CD4-positive, alpha-beta memory T cell (primary cell): Measurements from ENCODE around the gene LSM5. TPM values are rescaled to one million over a fixed set of nuclear protein-coding genes. Genes with fewer than 3 reads are reported as not detected.

Experiments
- CTCF ChIA-PET: fragments of 350-600 bp; sonication (Branson Sonifier 250); formaldehyde crosslinking; loops from one replicate; lab custom pipeline; 2021; ENCODE audit warnings: inconsistent platforms; ENCODE audit not compliant: partially characterized antibody; lab: Charles Lee
- POLR2A ChIA-PET: fragments of 350-600 bp; sonication (Branson Sonifier 250); formaldehyde crosslinking; loops from one replicate; lab custom pipeline; 2021; ENCODE audit not compliant: partially characterized antibody; lab: Charles Lee
- DNase-seq, 5 donors: peaks; one replicate each; pipeline versions ENCODE4 v3.0.0 to v3.0.0-alpha.2; 2020 to 2022; ENCODE audit warnings: mixed read lengths in 1 of 5
- H3K27ac ChIP-seq: one replicate; pipeline ENCODE4 v1.7.0; 2013; ENCODE audit warnings: low read depth, low read length
- H3K27me3 ChIP-seq: 2 replicates; pipeline ENCODE4 v1.7.0; 2013; ENCODE audit warnings: mild to moderate bottlenecking, low read length, moderate library complexity; ENCODE audit not compliant: insufficient read depth
- H3K36me3 ChIP-seq: 2 replicates; pipeline ENCODE4 v1.7.0; 2013; ENCODE audit warnings: mild to moderate bottlenecking, low read length, moderate library complexity; ENCODE audit not compliant: insufficient read depth
- H3K4me1 ChIP-seq: 2 replicates; pipeline ENCODE4 v1.7.0; 2013; ENCODE audit warnings: mild to moderate bottlenecking, low read length, moderate library complexity; ENCODE audit not compliant: insufficient read depth
- H3K4me3 ChIP-seq, 2 donors: one replicate each; pipeline ENCODE4 v1.7.0; 2013; ENCODE audit warnings: low read length in 2 of 2, mild to moderate bottlenecking in 1 of 2
- H3K9me3 ChIP-seq, 2 donors: one replicate each; pipeline ENCODE4 v1.7.0; 2013; ENCODE audit warnings: low read length in 2 of 2, control low read depth in 1 of 2; ENCODE audit not compliant: control insufficient read depth in 1 of 2
- H3K27ac Mint-ChIP-seq, 7 donors: one replicate each; pipeline ENCODE4 v1.8.0; 2020 to 2021; ENCODE audit warnings: mixed read lengths in 7 of 7, mild to moderate bottlenecking in 6 of 7, inconsistent platforms in 3 of 7, moderate library complexity in 3 of 7
- H3K27me3 Mint-ChIP-seq, 2 donors: one replicate each; pipeline ENCODE4 v1.8.0; 2020 to 2021; ENCODE audit warnings: mixed read lengths in 2 of 2
- H3K36me3 Mint-ChIP-seq, 2 donors: one replicate each; pipeline ENCODE4 v1.8.0; 2020 to 2021; ENCODE audit warnings: mixed read lengths in 2 of 2, inconsistent platforms in 1 of 2, mild to moderate bottlenecking in 1 of 2
- H3K4me1 Mint-ChIP-seq, 4 donors: one replicate each; pipeline ENCODE4 v1.8.0; 2020 to 2021; ENCODE audit warnings: mixed read lengths in 4 of 4, mild to moderate bottlenecking in 1 of 4
- H3K4me3 Mint-ChIP-seq, 8 donors: one replicate each; pipeline ENCODE4 v1.8.0; 2020 to 2021; ENCODE audit warnings: mixed read lengths in 8 of 8, mild to moderate bottlenecking in 7 of 8, moderate library complexity in 6 of 8, inconsistent platforms in 3 of 8
- H3K9me3 Mint-ChIP-seq, 8 donors: one replicate each; pipeline ENCODE4 v1.8.0; 2020 to 2021; ENCODE audit warnings: mixed read lengths in 8 of 8, mild to moderate bottlenecking in 5 of 8, inconsistent platforms in 3 of 8, moderate library complexity in 1 of 8
- intact Hi-C: fragments of 100-400 bp; cut with micrococcal nuclease; formaldehyde crosslinking; loops from one replicate; pipeline ENCODE4 v1.15.1; 2023
- polyA plus RNA-seq, 2 donors: library from polyadenylated mRNA; unstranded; fragments of 300-500 nt; fragmentation: Illumina TruSeq; gene quantifications; one replicate each; pipeline ENCODE4 v1.2.3, GENCODE V29; 2021
- total RNA-seq, 2 experiments: library from RNA; stranded (reverse); gene quantifications; one replicate each; pipeline ENCODE4 v1.2.3, GENCODE V29; 2021

LSM5 gene
- total and polyA plus RNA-seq, 4 experiments from 2014 or later, result 37.6 to 183 (median 73.2) TPM

GRCh38 chr7:32519763-32520162, 29.6 kb upstream of the LSM5 start:
- intact Hi-C loops, result no loop called here
- H3K9me3 Mint-ChIP-seq, result peaks cover 2 to 11% (median 7%) of the 10 kb centered on the region in 8 donors
- no peak overlapping the region for H3K4me3 ChIP-seq
- H3K27me3 Mint-ChIP-seq, result no peaks in the 10 kb centered on the region
- H3K36me3 ChIP-seq, result no peaks in the 10 kb centered on the region
- DNase-seq, result no peak
- ChIA-PET POLR2A (no interaction called here), CTCF (no interaction called here)
- no peak overlapping the region for H3K4me3 Mint-ChIP-seq
- H3K27ac ChIP-seq, result no peak overlapping the region
- peak overlapping the region in 1 of 7 donors; percentile 23 for H3K27ac Mint-ChIP-seq
- H3K4me1 ChIP-seq, result peaks cover 11% of the 10 kb centered on the region
- H3K4me1 Mint-ChIP-seq, result peaks cover 30 to 54% (median 35%) of the 10 kb centered on the region in 4 donors
- peaks cover 0 to 3% of the 10 kb centered on the region in 2 donors for H3K9me3 ChIP-seq
- H3K27me3 ChIP-seq, result no peaks in the 10 kb centered on the region
- H3K36me3 Mint-ChIP-seq, result peaks cover 44% of the 10 kb centered on the region in 2 donors

- peaks cover 2 to 11% (median 7%) of the 10 kb centered on the region in 8 donors for H3K9me3 Mint-ChIP-seq
- H3K4me3 ChIP-seq, result no peak overlapping the region
- H3K36me3 ChIP-seq, result no peaks in the 10 kb centered on the region
- H3K27ac Mint-ChIP-seq, result peak overlapping the region in 1 of 7 donors; percentile 36
- no peak overlapping the region for H3K4me3 Mint-ChIP-seq
- H3K27ac ChIP-seq, result no peak overlapping the region
- ChIA-PET POLR2A (interaction anchor here (0.7 kb wide), 1 partner anchor 28 kb away, joined by 3 read pairs; no protein-coding TSS in a partner anchor), CTCF (no interaction called here)
- peaks cover 0 to 3% of the 10 kb centered on the region in 2 donors for H3K9me3 ChIP-seq
- no peaks in the 10 kb centered on the region for H3K27me3 Mint-ChIP-seq
- DNase-seq, result no peak
- H3K27me3 ChIP-seq, result no peaks in the 10 kb centered on the region
- peaks cover 44 to 49% of the 10 kb centered on the region in 2 donors for H3K36me3 Mint-ChIP-seq
- peaks cover 39 to 61% (median 45%) of the 10 kb centered on the region in 4 donors for H3K4me1 Mint-ChIP-seq
- peaks cover 11% of the 10 kb centered on the region for H3K4me1 ChIP-seq
- intact Hi-C loops, result no loop called here
These were observed 28.5 kb upstream of the LSM5 start for GRCh38 chr7:32518534-32519140.

GRCh38 chr7:32516551-32517100, 26.4 kb upstream of the LSM5 start:
- Histone ChIP-seq H3K36me3 (no peaks in the 10 kb centered on the region), H3K4me1 (peaks cover 26% of the 10 kb centered on the region)

GRCh38 chr7:32515890-32516550, 25.8 kb upstream of the LSM5 start:
- Mint-ChIP-seq H3K27me3 (no peaks in the 10 kb centered on the region), H3K36me3 (peaks cover 35 to 54% of the 10 kb centered on the region in 2 donors), H3K4me3 (peak overlapping the region in 4 of 8 donors; percentile 4 to 66 (median 42)), H3K4me1 (peaks cover 53 to 69% (median 59%) of the 10 kb centered on the region in 4 donors), H3K27ac (peak overlapping the region in 6 of 7 donors; percentile 24 to 86 (median 56)), H3K9me3 (peaks cover 2 to 11% (median 7%) of the 10 kb centered on the region in 8 donors)
- no peak overlapping the region for H3K4me3 ChIP-seq
- ChIA-PET CTCF (no interaction called here), POLR2A (no interaction called here)
- DNase-seq, result no peak
- no peaks in the 10 kb centered on the region for H3K36me3 ChIP-seq
- H3K4me1 ChIP-seq, result peaks cover 29% of the 10 kb centered on the region
- no peak overlapping the region for H3K27ac ChIP-seq
- peaks cover 0 to 3% of the 10 kb centered on the region in 2 donors for H3K9me3 ChIP-seq
- H3K27me3 ChIP-seq, result no peaks in the 10 kb centered on the region
- intact Hi-C loops, result no loop called here

More at GRCh38 chr7:32516551-32517100, 26.4 kb upstream of the LSM5 start:
- no peaks in the 10 kb centered on the region for H3K27me3 Mint-ChIP-seq
- Histone ChIP-seq H3K4me3 (no peak overlapping the region), H3K27me3 (no peaks in the 10 kb centered on the region), H3K9me3 (peaks cover 0 to 3% of the 10 kb centered on the region in 2 donors), H3K27ac (no peak overlapping the region)
- peaks cover 2 to 11% (median 7%) of the 10 kb centered on the region in 8 donors for H3K9me3 Mint-ChIP-seq
- H3K4me3 Mint-ChIP-seq, result no peak overlapping the region
- peaks cover 41 to 55% of the 10 kb centered on the region in 2 donors for H3K36me3 Mint-ChIP-seq
- DNase-seq, result no peak
- peak overlapping the region in 1 of 7 donors; percentile 54 for H3K27ac Mint-ChIP-seq
- ChIA-PET POLR2A (no interaction called here), CTCF (interaction anchor here (0.5 kb wide), 1 partner anchor 20 kb away, joined by 3 read pairs; no protein-coding TSS in a partner anchor)
- intact Hi-C loops, result no loop called here
- peaks cover 52 to 69% (median 56%) of the 10 kb centered on the region in 4 donors for H3K4me1 Mint-ChIP-seq

GRCh38 chr7:32513210-32513609, 23.0 kb upstream of the LSM5 start:
- Histone ChIP-seq H3K27me3 (no peaks in the 10 kb centered on the region), H3K27ac (no peak overlapping the region), H3K4me1 (peaks cover 29% of the 10 kb centered on the region), H3K36me3 (no peaks in the 10 kb centered on the region), H3K9me3 (no peaks in the 10 kb centered on the region), H3K4me3 (no peak overlapping the region)
- DNase-seq, result no peak
- peak overlapping the region in 1 of 7 donors; percentile 13 for H3K27ac Mint-ChIP-seq
- H3K9me3 Mint-ChIP-seq, result peaks cover 0 to 5% (median 4%) of the 10 kb centered on the region in 8 donors
- CTCF ChIA-PET, result no interaction called here
- POLR2A ChIA-PET, result no interaction called here
- intact Hi-C loops, result no loop called here
- H3K4me1 Mint-ChIP-seq, result peaks cover 47 to 82% (median 64%) of the 10 kb centered on the region in 4 donors
- peak overlapping the region in 1 of 8 donors; percentile 20 for H3K4me3 Mint-ChIP-seq
- H3K36me3 Mint-ChIP-seq, result peaks cover 20 to 38% of the 10 kb centered on the region in 2 donors
- H3K27me3 Mint-ChIP-seq, result no peaks in the 10 kb centered on the region

- Mint-ChIP-seq H3K36me3 (peaks cover 12 to 38% of the 10 kb centered on the region in 2 donors), H3K27ac (peak overlapping the region in 4 of 7 donors; percentile 18 to 68 (median 48)), H3K9me3 (peaks cover 0 to under 1% (median 0%) of the 10 kb centered on the region in 8 donors), H3K4me3 (no peak overlapping the region), H3K4me1 (peaks cover 56 to 92% (median 71%) of the 10 kb centered on the region in 4 donors), H3K27me3 (no peaks in the 10 kb centered on the region)
- H3K27ac ChIP-seq, result no peak overlapping the region
- H3K9me3 ChIP-seq, result no peaks in the 10 kb centered on the region
- ChIA-PET POLR2A (no interaction called here), CTCF (no interaction called here)
- H3K27me3 ChIP-seq, result no peaks in the 10 kb centered on the region
- no peak overlapping the region for H3K4me3 ChIP-seq
- DNase-seq, result no peak
- peaks cover 42% of the 10 kb centered on the region for H3K4me1 ChIP-seq
- intact Hi-C loops, result no loop called here
- no peaks in the 10 kb centered on the region for H3K36me3 ChIP-seq
These were observed 21.6 kb upstream of the LSM5 start for GRCh38 chr7:32511791-32512190.

- no peaks in the 10 kb centered on the region for H3K27me3 ChIP-seq
- intact Hi-C loops, result no loop called here
- Mint-ChIP-seq H3K4me3 (peak overlapping the region in 1 of 8 donors; percentile 21), H3K27me3 (no peaks in the 10 kb centered on the region), H3K27ac (peak overlapping the region in 1 of 7 donors; percentile 26), H3K4me1 (peaks cover 36 to 69% (median 53%) of the 10 kb centered on the region in 4 donors), H3K36me3 (peaks cover 0 to 17% of the 10 kb centered on the region in 2 donors), H3K9me3 (no peaks in the 10 kb centered on the region)
- H3K9me3 ChIP-seq, result no peaks in the 10 kb centered on the region
- H3K27ac ChIP-seq, result no peak overlapping the region
- DNase-seq, result no peak
- ChIA-PET CTCF (no interaction called here), POLR2A (no interaction called here)
- H3K36me3 ChIP-seq, result no peaks in the 10 kb centered on the region
- H3K4me3 ChIP-seq, result no peak overlapping the region
- peaks cover 38% of the 10 kb centered on the region for H3K4me1 ChIP-seq
These were observed 17.2 kb upstream of the LSM5 start for GRCh38 chr7:32507414-32507813.
